GM12891 (cell line): Measurements from ENCODE around the gene GPC5.

Experiments used
- POLR2AphosphoS5 ChIP-seq: IDR thresholded peaks from 2 replicates; pipeline ENCODE4 v1.6.1; 2011; ENCODE audit warnings: low read depth, low read length, control low read depth
- POU2F2 ChIP-seq: IDR thresholded peaks from 2 replicates; pipeline ENCODE4 v1.6.1; 2011; ENCODE audit warnings: low read depth, mild to moderate bottlenecking, control low read depth, low read length, moderate library complexity

- no peak for TF ChIP-seq POLR2AphosphoS5
- TF ChIP-seq POU2F2, result no peak
These were observed 366.1 kb downstream of the GPC5 start for GRCh38 chr13:91764527-91764926.
